Activated gamma-delta T cell treated with anti-CD3 and anti-CD28 coated beads, Interleukin-2, amount 50 U/mL, for 16 hours (primary cell): ENCODE results near the gene TOPBP1.

Experiments used
- DNase-seq: peaks from one replicate; pipeline ENCODE4 v3.0.0-alpha.2; 2020; ENCODE audit warnings: low read depth

TOPBP1 gene

GRCh38 chr3:133607816-133608215, 53.9 kb downstream of the TOPBP1 start:
- DNase-seq: no peak

GRCh38 chr3:133606902-133607301, 54.8 kb downstream of the TOPBP1 start:
- DNase-seq: no peak

- no peak for DNase-seq
These were observed 55.4 kb downstream of the TOPBP1 start for GRCh38 chr3:133606342-133606741.

- no peak for DNase-seq
These were observed 61.1 kb downstream of the TOPBP1 start for GRCh38 chr3:133600572-133601081.

- no peak for DNase-seq
These were observed 62.5 kb downstream of the TOPBP1 start for GRCh38 chr3:133599280-133599679.

- DNase-seq: no peak
These were observed 63.3 kb downstream of the TOPBP1 start for GRCh38 chr3:133598405-133598804.

- DNase-seq: no peak
These were observed 66.4 kb downstream of the TOPBP1 start for GRCh38 chr3:133595341-133595740.

GRCh38 chr3:133593243-133593642, 68.5 kb downstream of the TOPBP1 start:
- DNase-seq: no peak

- DNase-seq: no peak
These were observed 68.9 kb downstream of the TOPBP1 start for GRCh38 chr3:133592843-133593242.

- DNase-seq: no peak
These were observed 70.4 kb downstream of the TOPBP1 start for GRCh38 chr3:133591271-133591742.

GRCh38 chr3:133589503-133589902, 72.2 kb downstream of the TOPBP1 start:
- DNase-seq: no peak

GRCh38 chr3:133588784-133589465, 72.8 kb downstream of the TOPBP1 start:
- no peak for DNase-seq

- no peak for DNase-seq
These were observed 73.7 kb downstream of the TOPBP1 start for GRCh38 chr3:133588035-133588434.

- no peak for DNase-seq
These were observed 78.3 kb downstream of the TOPBP1 start for GRCh38 chr3:133583396-133583795.

GRCh38 chr3:133578548-133579191, 83.1 kb downstream of the TOPBP1 start:
- DNase-seq: no peak

- no peak for DNase-seq
These were observed 85.6 kb downstream of the TOPBP1 start for GRCh38 chr3:133576169-133576568.

- DNase-seq: no peak
These were observed 86.7 kb downstream of the TOPBP1 start for GRCh38 chr3:133575086-133575485.

GRCh38 chr3:133574260-133574881, 87.4 kb downstream of the TOPBP1 start:
- peak; percentile 53 for DNase-seq

GRCh38 chr3:133573629-133574194, 88.0 kb downstream of the TOPBP1 start, which contains the start of gene CDV3:
CDV3 (plus strand) TSS chr3:133573686; CDS start chr3:133574045, 359 bp downstream.
- no peak for DNase-seq

- DNase-seq: peak; percentile 100
These were observed 88.6 kb downstream of the TOPBP1 start for GRCh38 chr3:133573054-133573628.

GRCh38 chr3:133572158-133573053, 89.3 kb downstream of the TOPBP1 start:
- DNase-seq: no peak
